ENCODE data around the gene SLC17A9. TPM values are rescaled to one million over a fixed set of nuclear protein-coding genes. Genes with fewer than 3 reads are reported as not detected.

The SLC17A9 gene
- total and polyA plus RNA-seq, 2 experiments from 2014 or later, result 11.1 to 23.2 TPM

DNA sequence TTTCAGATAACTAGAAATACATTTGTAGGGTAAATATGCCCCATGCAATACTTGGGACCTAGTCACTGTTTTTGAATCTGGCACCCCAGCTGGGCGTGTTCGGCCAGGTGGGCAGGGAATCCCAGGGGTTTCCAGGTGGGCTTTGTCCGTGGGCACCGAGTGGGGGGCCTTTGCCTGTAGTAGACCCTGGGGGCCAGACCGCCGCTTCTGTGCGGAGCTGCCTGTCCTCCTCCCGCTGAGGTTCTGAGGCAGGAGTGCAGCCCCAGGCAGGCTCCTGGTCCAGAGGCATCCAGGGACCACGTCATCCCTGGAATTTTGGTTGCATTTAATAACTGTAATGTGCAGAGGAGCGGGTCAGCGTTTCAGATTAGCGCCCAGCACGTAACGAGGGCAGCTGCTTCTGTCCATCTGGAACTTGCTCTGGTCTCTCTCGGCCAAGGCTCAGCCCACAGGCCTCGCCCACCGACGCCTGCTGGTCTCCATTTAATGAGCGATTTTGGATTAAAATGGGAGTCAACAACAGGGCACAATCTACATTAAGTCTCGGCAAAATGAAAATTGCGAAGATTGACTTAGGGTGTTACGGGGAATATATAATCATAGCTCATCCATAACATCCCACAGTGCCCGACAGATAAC is 41.5 kb downstream of the SLC17A9 start:
- in situ Hi-C loops (cut with MboI), result no loop called here
- H3K9ac ChIP-seq, result no peak overlapping the region
- H3K79me2 ChIP-seq (ENCODE audit: insufficient read depth), result no peaks in the 10 kb centered on the region
- WGBS, 2 experiments (ENCODE audit: low coverage in 1 of 2, low lambda C conversion rate in 2 of 2, missing lambda C conversion rate in 2 of 2), result 77 to 81% methylated on average over 23 of the region's 23 CpGs
- no peak overlapping the region for H3K4me2 ChIP-seq (ENCODE audit: unreplicated experiment)
- H4K20me1 ChIP-seq (ENCODE audit: insufficient read depth), result no peaks in the 10 kb centered on the region
- H3K9me3 ChIP-seq (ENCODE audit: low read depth), result no peaks in the 10 kb centered on the region
- H3K27ac ChIP-seq, result no peak overlapping the region
- no peak for TF ChIP-seq EZH2phosphoT487 (IDR thresholded peaks at IDR 0.05; ENCODE audit: insufficient read depth, low read depth)
- no peak for TF ChIP-seq EZH2 (IDR thresholded peaks at IDR 0.05; ENCODE audit: insufficient read depth, poor library complexity, severe bottlenecking)
- H3K36me3 ChIP-seq (ENCODE audit: low read depth), result no peaks in the 10 kb centered on the region
- H3K4me3 ChIP-seq, result no peak overlapping the region
- no peaks in the 10 kb centered on the region for H3F3A ChIP-seq (ENCODE audit: insufficient read depth)
- no peak for DNase-seq
- no peak overlapping the region for H2AFZ ChIP-seq
- H3K27me3 ChIP-seq (replicated peaks; ENCODE audit: insufficient read depth), result peaks cover 40% of the 10 kb centered on the region
- H3K4me1 ChIP-seq (ENCODE audit: insufficient read depth), result no peaks in the 10 kb centered on the region
- no peaks in the 10 kb centered on the region for H3K9me2 ChIP-seq (ENCODE audit: insufficient read depth)

DNA sequence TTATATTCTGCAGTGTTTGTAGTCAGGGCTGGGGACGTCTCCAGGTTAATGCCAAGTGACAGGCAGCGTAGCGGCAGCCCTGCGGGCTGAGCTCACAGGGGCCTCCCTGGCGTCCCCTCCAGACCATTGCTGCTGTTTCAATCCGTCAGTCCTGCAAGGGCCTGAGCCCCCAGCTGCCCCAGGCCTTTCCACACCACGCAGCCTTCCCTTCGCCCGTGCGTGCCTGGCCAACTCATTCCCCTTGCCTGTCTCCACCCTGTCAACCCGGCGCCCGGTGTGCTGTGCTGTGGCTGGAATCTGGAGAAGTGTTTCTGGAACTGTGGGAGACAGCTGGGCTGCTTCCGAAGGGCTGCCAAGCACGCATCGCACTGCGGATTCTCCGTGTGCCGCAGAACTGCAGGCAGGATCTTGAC is 42.4 kb downstream of the SLC17A9 start:
- Histone ChIP-seq H3K4me3 (no peak overlapping the region), H3K4me1 (ENCODE audit: insufficient read depth) (no peaks in the 10 kb centered on the region), H3K9me2 (ENCODE audit: insufficient read depth) (no peaks in the 10 kb centered on the region), H3K4me2 (ENCODE audit: unreplicated experiment) (no peak overlapping the region), H3K79me2 (ENCODE audit: insufficient read depth) (no peaks in the 10 kb centered on the region), H3K27me3 (replicated peaks; ENCODE audit: insufficient read depth) (peaks cover 49% of the 10 kb centered on the region), H3K36me3 (ENCODE audit: low read depth) (no peaks in the 10 kb centered on the region), H3K9ac (no peak overlapping the region), H3F3A (ENCODE audit: insufficient read depth) (no peaks in the 10 kb centered on the region), H2AFZ (no peak overlapping the region), H3K9me3 (ENCODE audit: low read depth) (no peaks in the 10 kb centered on the region), H4K20me1 (ENCODE audit: insufficient read depth) (no peaks in the 10 kb centered on the region), H3K27ac (no peak overlapping the region)
- no peak for DNase-seq
- in situ Hi-C loops (cut with MboI), result no loop called here
- 52 to 62% methylated on average over 17 to 19 of the region's 19 CpGs for WGBS, 2 experiments (ENCODE audit: low coverage in 1 of 2, low lambda C conversion rate in 2 of 2, missing lambda C conversion rate in 2 of 2)
- TF ChIP-seq EZH2phosphoT487 (IDR thresholded peaks at IDR 0.05; ENCODE audit: insufficient read depth, low read depth) (no peak), EZH2 (IDR thresholded peaks at IDR 0.05; ENCODE audit: insufficient read depth, poor library complexity, severe bottlenecking) (no peak)

DNA sequence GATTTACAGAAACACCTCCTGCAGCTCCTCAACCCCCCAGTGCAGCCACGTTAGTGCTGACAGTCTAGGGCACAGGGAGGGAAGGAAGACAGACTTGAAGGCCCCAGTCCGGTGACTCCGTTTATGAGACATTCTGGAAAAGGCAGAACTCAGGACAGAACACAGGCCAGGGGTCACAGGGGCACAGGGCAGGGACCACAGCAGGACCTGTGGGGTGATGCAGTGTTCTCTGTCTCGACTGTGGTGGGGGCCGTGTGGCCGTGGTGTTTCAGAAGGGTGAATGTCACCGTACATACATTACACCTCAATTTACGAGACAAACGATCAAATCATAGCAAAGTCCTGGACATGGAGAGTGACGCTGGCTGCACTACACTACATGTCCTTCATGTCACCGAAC is 43.0 kb downstream of the SLC17A9 start:
- Histone ChIP-seq H3K36me3 (ENCODE audit: low read depth) (no peaks in the 10 kb centered on the region), H3K9me3 (ENCODE audit: low read depth) (no peaks in the 10 kb centered on the region), H3K9me2 (ENCODE audit: insufficient read depth) (no peaks in the 10 kb centered on the region), H3K79me2 (ENCODE audit: insufficient read depth) (no peaks in the 10 kb centered on the region), H3K27ac (no peak overlapping the region), H3K27me3 (replicated peaks; ENCODE audit: insufficient read depth) (peaks cover 51% of the 10 kb centered on the region), H4K20me1 (ENCODE audit: insufficient read depth) (no peaks in the 10 kb centered on the region), H2AFZ (no peak overlapping the region), H3K4me3 (no peak overlapping the region), H3K9ac (no peak overlapping the region), H3F3A (ENCODE audit: insufficient read depth) (no peaks in the 10 kb centered on the region), H3K4me1 (ENCODE audit: insufficient read depth) (no peaks in the 10 kb centered on the region), H3K4me2 (ENCODE audit: unreplicated experiment) (no peak overlapping the region)
- in situ Hi-C loops (cut with MboI), result no loop called here
- WGBS, 2 experiments (ENCODE audit: low coverage in 1 of 2, low lambda C conversion rate in 2 of 2, missing lambda C conversion rate in 2 of 2), result 47 to 49% methylated on average over 11 of the region's 11 CpGs
- no peak for TF ChIP-seq EZH2 (IDR thresholded peaks at IDR 0.05; ENCODE audit: insufficient read depth, poor library complexity, severe bottlenecking)
- no peak for TF ChIP-seq EZH2phosphoT487 (IDR thresholded peaks at IDR 0.05; ENCODE audit: insufficient read depth, low read depth)
- no peak for DNase-seq

DNA sequence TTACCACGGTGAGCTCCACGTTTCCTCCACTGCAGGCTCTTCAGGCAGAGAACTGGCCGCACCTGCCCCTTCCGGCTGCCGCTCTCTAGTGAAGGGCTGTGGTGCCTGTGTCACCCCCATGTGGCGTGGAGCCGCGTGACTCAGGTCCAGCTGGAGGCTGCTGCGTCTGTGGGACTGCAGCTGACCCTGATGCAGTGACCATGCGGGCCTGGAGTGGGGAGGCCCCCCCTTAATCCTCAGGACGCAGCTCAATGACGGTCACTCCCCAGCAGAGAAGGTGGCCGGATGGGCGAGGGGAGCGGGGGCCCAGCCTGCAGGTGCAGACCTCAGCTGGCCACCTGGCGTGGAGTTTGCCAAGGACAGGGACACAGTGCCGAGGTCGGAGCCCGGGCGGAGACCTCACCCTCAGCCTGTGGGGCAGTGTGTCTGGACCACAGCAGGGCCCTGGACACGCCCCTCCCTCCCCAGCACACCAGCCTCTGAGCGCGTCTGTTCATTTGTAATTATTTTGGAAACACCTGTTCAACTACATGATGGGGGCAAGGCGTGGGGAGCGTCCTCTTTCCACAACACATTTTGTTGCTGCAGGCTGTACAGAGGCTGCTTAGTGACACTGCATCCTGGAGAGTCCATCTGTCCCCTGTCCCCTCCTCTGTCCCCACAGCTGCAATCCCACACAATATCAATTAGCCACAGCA is 43.5 kb downstream of the SLC17A9 start:
- H3K9me3 ChIP-seq (ENCODE audit: low read depth), result no peaks in the 10 kb centered on the region
- peaks cover 51% of the 10 kb centered on the region for H3K27me3 ChIP-seq (replicated peaks; ENCODE audit: insufficient read depth)
- H3F3A ChIP-seq (ENCODE audit: insufficient read depth), result no peaks in the 10 kb centered on the region
- no peaks in the 10 kb centered on the region for H3K79me2 ChIP-seq (ENCODE audit: insufficient read depth)
- H3K4me3 ChIP-seq, result no peak overlapping the region
- 44 to 50% methylated on average over 21 to 23 of the region's 25 CpGs for WGBS, 2 experiments (ENCODE audit: low coverage in 1 of 2, low lambda C conversion rate in 2 of 2, missing lambda C conversion rate in 2 of 2)
- H4K20me1 ChIP-seq (ENCODE audit: insufficient read depth), result no peaks in the 10 kb centered on the region
- H3K9me2 ChIP-seq (ENCODE audit: insufficient read depth), result no peaks in the 10 kb centered on the region
- no peak overlapping the region for H3K9ac ChIP-seq
- no peak for TF ChIP-seq EZH2 (IDR thresholded peaks at IDR 0.05; ENCODE audit: insufficient read depth, poor library complexity, severe bottlenecking)
- TF ChIP-seq EZH2phosphoT487 (IDR thresholded peaks at IDR 0.05; ENCODE audit: insufficient read depth, low read depth), result no peak
- no peak overlapping the region for H3K4me2 ChIP-seq (ENCODE audit: unreplicated experiment)
- no peaks in the 10 kb centered on the region for H3K4me1 ChIP-seq (ENCODE audit: insufficient read depth)
- no peak overlapping the region for H2AFZ ChIP-seq
- in situ Hi-C loops (cut with MboI), result no loop called here
- no peaks in the 10 kb centered on the region for H3K36me3 ChIP-seq (ENCODE audit: low read depth)
- DNase-seq, result no peak
- no peak overlapping the region for H3K27ac ChIP-seq
